Brain microvascular endothelial cell (primary cell): Measurements from ENCODE around the gene ROPN1L.

ENCODE experiments used
- DNase-seq: peaks from one replicate; pipeline ENCODE4 v3.0.0-alpha.2; 2020
- H3K27ac ChIP-seq: fragments of 250-450 bp; sonication (Bioruptor Pico); 2 replicates; pipeline ENCODE4 v1.5.1; 2020; ENCODE audit warnings: mild to moderate bottlenecking, moderate library complexity
- H3K27me3 ChIP-seq: fragments of 250-450 bp; sonication (Bioruptor Pico); replicated peaks from 2 replicates; pipeline ENCODE4 v1.5.1; 2020; ENCODE audit warnings: mild to moderate bottlenecking
- H3K36me3 ChIP-seq: fragments of 250-450 bp; sonication (Bioruptor Pico); replicated peaks from 2 replicates; pipeline ENCODE4 v1.5.1; 2020; ENCODE audit warnings: mild to moderate bottlenecking
- H3K4me3 ChIP-seq: 2 replicates; pipeline ENCODE4 v1.5.1; 2011; ENCODE audit warnings: low read depth, mild to moderate bottlenecking, control low read depth, low read length, moderate library complexity
- CTCF ChIP-seq: IDR thresholded peaks from 2 replicates; pipeline ENCODE4 v1.5.1; 2011; ENCODE audit warnings: low read depth, mild to moderate bottlenecking, moderate library complexity, low read length, control low read depth, inconsistent platforms; ENCODE audit errors: missing control alignments
- in situ Hi-C: cut with HindIII; loops from 2 replicates; pipeline ENCODE4 v1.10.0; 2017; ENCODE audit warnings: low sequenced_read_pairs, low pct_ligation_motif_present

The ROPN1L gene

DNA sequence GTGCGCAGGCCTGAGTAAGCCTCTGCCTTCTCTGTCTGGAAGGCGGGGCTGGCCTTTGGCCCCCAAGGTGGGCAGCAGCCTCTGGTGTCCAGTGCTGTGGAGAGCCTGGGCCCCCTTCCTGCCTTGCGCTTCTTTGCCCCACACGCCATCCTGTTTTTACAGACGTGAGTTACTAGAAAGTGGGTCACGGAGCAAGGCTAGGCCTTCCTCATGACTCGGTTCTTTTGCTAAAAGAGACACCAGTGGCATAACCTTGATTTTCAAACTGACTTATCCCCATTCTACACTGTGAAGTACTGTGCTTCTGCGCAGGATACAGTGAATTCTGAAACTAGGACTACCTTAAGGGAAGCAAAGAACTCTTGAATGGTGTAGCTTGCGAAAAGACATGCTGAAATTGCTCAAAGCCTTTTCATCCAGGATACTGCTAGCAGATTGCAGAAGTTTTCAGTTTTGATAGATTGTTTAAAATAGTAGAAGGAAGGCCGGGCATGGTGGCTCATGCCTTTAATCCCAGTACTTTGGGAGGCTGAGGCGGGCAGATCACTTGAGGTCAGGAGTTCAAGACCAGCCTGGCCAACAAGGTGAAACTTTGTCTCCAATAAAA lies 7.2 kb downstream of the ROPN1L start:
- no peak for DNase-seq
- H3K4me3 ChIP-seq, result no peak overlapping the region
- no peaks in the 10 kb centered on the region for H3K27me3 ChIP-seq
- in situ Hi-C loops, result no loop called here
- H3K36me3 ChIP-seq, result no peaks in the 10 kb centered on the region
- no peak for TF ChIP-seq CTCF
- H3K27ac ChIP-seq, result no peak overlapping the region

GRCh38 chr5:10451137-10451824 lies 9.6 kb downstream of the ROPN1L start:
- no peak for DNase-seq
- Histone ChIP-seq H3K4me3 (no peak overlapping the region), H3K27ac (no peak overlapping the region), H3K36me3 (no peaks in the 10 kb centered on the region), H3K27me3 (no peaks in the 10 kb centered on the region)
- no peak for TF ChIP-seq CTCF
- in situ Hi-C loops, result no loop called here

DNA sequence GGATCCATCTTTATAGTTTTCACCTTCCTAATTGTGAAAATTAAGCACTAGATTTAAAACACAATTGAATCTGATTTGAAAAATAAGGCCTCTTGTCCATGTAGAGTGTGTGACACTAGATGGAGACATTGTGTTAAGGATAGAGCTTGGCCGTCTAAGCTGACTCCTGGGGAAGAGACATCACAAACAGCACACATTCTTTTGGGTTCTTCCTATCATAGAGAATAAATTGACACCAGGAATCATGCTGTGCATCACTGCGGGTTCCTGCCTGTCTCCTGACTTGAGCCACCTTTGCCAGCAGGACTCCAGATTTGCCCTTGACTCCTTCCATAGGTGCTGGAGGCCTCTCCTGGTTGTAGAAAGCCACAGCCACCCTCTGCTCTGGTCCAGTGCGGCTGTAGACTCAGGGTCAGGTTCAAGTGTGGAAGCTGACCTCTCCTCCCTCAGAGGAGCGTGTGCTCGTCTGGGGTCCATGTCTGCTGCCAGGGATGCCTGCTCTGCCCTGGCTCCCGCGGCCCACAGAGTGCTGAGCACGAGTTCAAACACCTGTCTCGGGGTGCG lies 11.2 kb downstream of the ROPN1L start:
- Histone ChIP-seq H3K27me3 (no peaks in the 10 kb centered on the region), H3K36me3 (no peaks in the 10 kb centered on the region), H3K27ac (no peak overlapping the region), H3K4me3 (no peak overlapping the region)
- in situ Hi-C loops, result no loop called here
- peak; percentile 74 for DNase-seq
- TF ChIP-seq CTCF, result peak; percentile 72

- Histone ChIP-seq H3K27me3 (no peaks in the 10 kb centered on the region), H3K27ac (no peak overlapping the region), H3K36me3 (no peaks in the 10 kb centered on the region), H3K4me3 (no peak overlapping the region)
- no peak for TF ChIP-seq CTCF
- in situ Hi-C loops, result no loop called here
- no peak for DNase-seq
Measured at GRCh38 chr5:10453545-10453944, 11.9 kb downstream of the ROPN1L start.

DNA sequence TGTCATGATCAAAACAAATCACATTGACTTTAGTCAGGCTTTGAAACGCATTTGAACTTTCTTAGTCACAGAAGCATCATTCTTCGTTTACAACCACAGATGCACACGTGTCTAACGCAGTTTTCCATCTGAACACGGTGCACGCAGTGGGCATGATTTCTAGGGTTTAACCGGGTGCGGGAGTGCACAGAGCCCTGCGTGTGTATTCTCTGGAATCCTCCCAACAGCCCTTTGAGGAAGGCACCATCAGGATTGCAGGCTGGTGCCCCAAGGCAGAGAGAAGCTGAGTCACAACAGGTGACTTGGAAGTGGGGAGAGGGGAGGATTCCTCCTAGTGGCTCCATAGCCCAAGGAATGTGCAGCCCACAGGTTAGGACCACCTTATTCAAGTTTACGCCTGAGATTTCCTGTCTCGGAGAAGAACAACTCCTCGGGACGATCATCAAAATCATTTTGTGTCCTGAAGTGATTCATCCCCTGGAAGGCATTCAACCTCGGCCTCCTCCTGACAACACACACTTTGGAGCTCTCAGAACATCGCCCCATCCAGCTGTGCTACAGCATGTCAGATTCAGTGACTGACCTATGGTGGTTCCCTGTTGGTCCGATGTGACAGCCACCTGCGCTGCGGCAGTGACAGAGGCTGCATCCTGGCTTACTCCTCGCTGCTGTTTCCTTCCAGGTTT lies 13.1 kb downstream of the ROPN1L start:
- in situ Hi-C loops, result no loop called here
- peak overlapping the region; percentile 48 for H3K27ac ChIP-seq
- no peak overlapping the region for H3K4me3 ChIP-seq
- TF ChIP-seq CTCF, result no peak
- no peaks in the 10 kb centered on the region for H3K36me3 ChIP-seq
- no peaks in the 10 kb centered on the region for H3K27me3 ChIP-seq
- DNase-seq, result peak; percentile 60
